ENCODE results near the gene TBCK.
A peak's percentile ranks its signal among the peaks of the same experiment; 100 is the strongest.

The TBCK gene

GRCh38 chr4:106090826-106091225 lies 225.2 kb downstream of the TBCK start:
- TF ChIP-seq CTCF (IDR thresholded peaks at IDR 0.05) = no peak

GRCh38 chr4:106083065-106083464 lies 232.9 kb downstream of the TBCK start:
- TF ChIP-seq CTCF (IDR thresholded peaks at IDR 0.05) = no peak

GRCh38 chr4:106080376-106080775 lies 235.6 kb downstream of the TBCK start:
- TF ChIP-seq CTCF (IDR thresholded peaks at IDR 0.05) = no peak

- TF ChIP-seq CTCF (IDR thresholded peaks at IDR 0.05) = no peak
Observed at GRCh38 chr4:106079616-106080015, 236.4 kb downstream of the TBCK start.

GRCh38 chr4:106065018-106065417 lies 251.0 kb downstream of the TBCK start:
- peak; percentile 51 for TF ChIP-seq CTCF (IDR thresholded peaks at IDR 0.05)

GRCh38 chr4:106063009-106063408 lies 253.0 kb downstream of the TBCK start:
- TF ChIP-seq CTCF (IDR thresholded peaks at IDR 0.05) = no peak

GRCh38 chr4:106062452-106062875 lies 253.5 kb downstream of the TBCK start:
- no peak for TF ChIP-seq CTCF (IDR thresholded peaks at IDR 0.05)

GRCh38 chr4:106058921-106059320 lies 257.1 kb downstream of the TBCK start:
- TF ChIP-seq CTCF (IDR thresholded peaks at IDR 0.05) = no peak
